GM18507 (cell line): ENCODE measurements around the gene IKBKG.
"Not testable (repeated sequence)": the region's sequence is repeated elsewhere in the genome, so short reads cannot be mapped to it uniquely, and the experiment has no call there.

Experiments used
- DNase-seq: peaks from one replicate; pipeline ENCODE4 v3.0.0; 2011; ENCODE audit warnings: low read depth; ENCODE audit not compliant: insufficient read length; ENCODE audit errors: extremely low spot score
- FAIRE-seq: peaks from 2 replicates; lab custom pipeline; 2011; peaks lifted over from hg19 to GRCh38; lab: Jason Lieb, UNC

Gene IKBKG

DNA sequence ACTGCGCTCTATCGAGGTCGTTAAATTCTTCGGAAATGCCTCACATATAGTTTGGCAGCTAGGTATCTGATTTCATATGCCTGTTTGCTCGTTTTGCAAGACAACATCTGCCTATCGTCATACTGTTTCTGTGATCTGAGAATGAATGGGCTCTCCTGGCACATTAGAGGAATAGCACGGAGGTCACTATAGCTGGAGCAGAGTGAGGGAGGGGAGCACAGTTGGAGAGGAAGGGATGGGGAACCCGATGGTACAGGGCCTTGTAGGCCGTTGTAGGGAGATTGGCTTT, 552 bp downstream of the IKBKG start:
- DNase-seq, result no peak
- FAIRE-seq, result no peak

DNA sequence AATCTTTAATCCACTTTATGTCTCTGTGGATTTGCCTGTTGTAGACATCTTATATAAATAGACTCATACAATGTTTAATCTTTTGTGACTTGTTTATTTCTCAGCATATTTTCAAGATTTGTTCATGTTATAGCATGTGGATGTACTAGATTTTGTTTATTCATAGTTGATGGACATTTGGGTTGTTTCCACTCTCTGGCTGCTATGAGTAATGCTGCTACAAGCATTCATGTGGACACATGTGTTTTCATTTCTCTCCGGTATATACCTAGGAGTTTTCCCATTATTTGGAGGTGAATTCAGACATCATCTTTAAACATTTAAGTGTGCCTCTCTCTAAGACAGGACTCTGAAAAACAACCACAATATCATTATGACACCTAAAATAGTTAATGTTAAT, 2.3 kb downstream of the IKBKG start:
- FAIRE-seq (no peak), DNase-seq (no peak)

DNA sequence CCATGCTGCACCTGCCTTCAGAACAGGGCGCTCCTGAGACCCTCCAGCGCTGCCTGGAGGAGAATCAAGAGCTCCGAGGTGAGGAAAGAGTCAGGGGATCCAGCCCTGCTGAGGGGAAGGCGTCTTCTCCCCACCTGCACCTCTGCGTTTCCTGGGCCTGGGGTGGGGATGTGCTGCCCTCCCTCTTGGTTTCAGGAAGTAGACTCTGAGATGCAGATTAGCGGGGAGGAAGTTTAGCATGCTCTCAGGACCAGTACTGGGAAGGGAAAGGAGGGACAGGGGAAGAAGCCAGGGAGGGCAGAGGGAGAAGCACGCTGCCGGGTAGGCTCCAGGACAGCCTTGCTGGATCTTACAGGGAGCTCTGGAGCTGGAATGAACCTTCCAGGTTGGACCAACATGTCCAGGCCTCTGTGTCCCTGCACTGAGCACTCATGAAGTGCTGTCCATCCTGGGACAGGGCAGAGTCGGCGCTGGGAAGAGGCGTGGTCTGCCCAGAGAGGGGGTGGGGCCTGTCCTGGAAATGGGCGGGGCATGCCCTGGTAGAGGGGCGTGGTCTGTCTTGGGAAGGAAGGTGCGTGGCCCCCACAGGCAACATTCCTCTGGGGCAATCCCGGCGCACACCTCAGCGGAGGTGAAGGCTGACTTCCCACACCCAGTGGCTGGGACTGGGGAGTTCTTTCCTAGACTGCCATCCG, 4.8 kb downstream of the IKBKG start:
- FAIRE-seq, result peak; percentile 63

DNA sequence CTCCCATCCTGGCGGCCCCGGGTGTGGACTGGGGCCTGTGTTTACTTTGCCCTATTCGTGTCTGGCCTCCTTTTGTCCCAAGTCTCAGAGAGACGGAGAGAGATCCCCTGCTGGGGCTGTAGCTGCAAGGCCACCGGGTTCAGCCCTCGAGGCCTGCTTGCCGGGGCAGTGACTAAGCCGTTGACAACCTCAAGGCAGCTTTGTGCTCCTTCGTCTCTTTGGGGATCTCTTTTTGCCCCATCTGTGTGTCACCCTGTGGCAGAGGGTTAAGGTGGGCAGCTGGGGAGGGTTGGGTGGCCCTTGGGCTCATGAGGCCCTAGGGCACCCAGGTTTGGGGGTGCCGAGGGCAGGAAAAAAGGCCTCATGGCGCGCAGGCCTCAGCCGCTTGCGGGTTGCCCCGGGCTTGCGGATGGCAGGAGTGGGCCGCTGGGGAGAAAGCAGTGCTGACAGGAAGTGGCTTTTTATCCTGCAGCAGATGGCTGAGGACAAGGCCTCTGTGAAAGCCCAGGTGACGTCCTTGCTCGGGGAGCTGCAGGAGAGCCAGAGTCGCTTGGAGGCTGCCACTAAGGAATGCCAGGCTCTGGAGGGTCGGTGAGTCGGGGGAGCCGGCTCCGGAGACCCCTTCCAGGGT, 10.8 kb downstream of the IKBKG start:
- FAIRE-seq, DNase-seq: not testable (repeated sequence)

More for the DNA sequence above, 4.8 kb downstream of the IKBKG start:
- not testable (repeated sequence) for DNase-seq

DNA sequence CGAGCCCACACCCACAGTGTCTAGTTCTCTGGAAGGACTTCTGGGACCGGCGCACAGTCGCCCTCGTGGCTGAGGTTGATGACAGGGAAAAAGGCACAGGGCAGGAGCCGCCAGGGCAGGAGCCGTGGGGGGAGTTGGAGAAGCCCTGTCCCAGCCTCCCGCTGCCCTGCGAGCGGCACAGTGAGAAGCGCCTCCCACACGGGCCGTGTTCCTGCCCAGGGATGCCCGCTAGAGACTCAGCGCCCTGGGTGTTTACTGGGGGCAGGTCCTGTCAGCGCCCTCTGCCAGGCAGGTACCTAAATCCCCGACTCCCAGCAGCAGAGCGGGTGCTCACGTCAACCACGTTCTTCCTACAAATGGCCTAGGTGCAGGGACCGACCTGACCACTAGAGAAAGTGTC, 11.5 kb downstream of the IKBKG start:
- DNase-seq, FAIRE-seq: not testable (repeated sequence)

DNA sequence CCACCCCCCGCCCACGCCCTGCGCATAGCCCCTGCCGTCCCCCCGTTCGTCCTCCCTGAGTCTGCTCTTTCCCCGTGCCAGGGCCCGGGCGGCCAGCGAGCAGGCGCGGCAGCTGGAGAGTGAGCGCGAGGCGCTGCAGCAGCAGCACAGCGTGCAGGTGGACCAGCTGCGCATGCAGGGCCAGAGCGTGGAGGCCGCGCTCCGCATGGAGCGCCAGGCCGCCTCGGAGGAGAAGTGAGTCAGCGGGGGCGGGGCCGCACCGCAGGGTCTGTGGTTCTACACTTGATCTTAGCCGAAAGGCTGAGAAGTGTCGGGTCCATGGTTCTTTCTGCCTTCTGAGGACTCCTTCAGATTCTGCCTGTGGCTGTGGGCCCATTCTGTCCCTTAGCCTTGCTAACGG, 12.9 kb downstream of the IKBKG start:
- not testable (repeated sequence) for DNase-seq, FAIRE-seq

DNA sequence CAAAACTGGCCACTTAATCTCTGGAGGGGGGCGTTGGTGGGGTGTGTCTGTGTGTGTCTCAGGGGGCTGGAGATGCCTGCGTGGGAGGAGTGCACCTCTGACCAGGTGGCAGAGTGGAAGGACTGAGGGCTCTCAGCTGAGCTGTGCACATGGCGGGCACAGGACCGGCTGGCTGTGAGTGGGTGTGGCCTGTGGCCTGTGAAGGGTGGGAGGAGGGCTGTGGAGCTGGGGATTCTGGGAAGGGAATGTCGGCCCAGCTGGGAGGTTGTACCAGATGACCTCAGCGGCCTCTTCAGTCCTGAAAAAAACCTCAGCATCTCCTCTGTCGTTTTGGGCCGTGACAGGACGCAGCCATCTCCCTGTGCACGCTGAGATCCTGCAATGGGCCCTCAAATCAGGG, 14.9 kb downstream of the IKBKG start:
- not testable (repeated sequence) for FAIRE-seq, DNase-seq

DNA sequence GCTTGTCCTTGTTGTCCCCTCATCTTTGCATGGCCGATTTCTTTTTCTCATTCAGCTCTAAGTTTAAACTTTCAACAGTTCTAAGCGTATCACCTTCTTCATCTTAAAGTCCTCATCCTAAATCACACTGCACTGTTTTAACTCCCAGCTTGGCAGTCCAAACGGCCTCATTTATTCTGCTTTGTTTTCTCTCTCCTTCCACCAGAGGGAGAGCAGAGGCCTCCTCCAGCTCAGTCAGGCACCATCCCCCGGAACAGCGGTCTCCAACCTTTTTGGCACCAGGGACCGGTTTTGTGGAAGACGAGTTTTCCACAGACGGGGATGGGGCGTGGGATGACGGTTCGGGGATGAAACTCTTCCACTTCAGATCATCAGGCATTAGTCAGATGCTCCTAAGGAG, 22.9 kb downstream of the IKBKG start:
- peak; percentile 82 for FAIRE-seq
- not testable (repeated sequence) for DNase-seq

DNA sequence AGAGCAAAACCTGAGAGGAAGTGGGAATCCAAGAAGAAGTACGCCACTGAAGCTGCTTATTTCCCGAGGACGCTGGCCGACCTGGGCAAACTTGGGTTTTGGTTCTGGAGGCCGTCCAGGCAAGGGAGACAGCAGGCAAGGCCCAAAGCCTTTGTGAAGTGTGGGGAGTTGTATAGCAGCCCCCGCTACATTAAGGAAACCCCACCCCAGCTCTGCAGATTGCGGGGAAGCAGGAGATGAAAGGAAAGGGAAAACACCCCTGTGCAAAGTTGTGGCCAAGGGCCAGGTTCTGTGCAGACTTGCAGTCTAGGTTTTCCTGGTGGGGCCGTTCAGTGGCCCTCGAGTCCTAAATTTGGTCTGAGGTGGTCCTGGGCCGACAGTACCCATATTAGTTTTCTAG, 25.6 kb downstream of the IKBKG start:
- not testable (repeated sequence) for FAIRE-seq, DNase-seq

DNA sequence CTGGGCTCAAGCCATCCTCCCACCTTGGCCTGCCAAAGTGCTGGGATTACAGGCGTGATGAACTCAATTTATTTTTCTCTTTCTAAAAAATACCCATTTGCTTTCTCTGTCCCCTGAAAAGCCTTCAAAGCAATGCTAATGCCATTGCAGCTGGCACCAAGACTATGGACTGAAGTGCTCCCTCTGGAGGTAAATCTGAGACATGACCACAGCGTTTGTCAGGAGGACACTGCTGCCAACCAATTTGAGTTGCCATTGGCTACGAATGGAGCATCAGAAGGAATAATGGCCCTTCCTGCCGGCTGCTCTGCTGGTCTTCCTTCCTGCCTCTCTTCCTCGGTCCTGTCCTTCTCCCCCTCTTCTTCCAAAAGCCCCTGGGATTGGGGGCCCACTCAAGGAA, 27.7 kb downstream of the IKBKG start:
- not testable (repeated sequence) for DNase-seq
- peak; percentile 90 for FAIRE-seq

DNA sequence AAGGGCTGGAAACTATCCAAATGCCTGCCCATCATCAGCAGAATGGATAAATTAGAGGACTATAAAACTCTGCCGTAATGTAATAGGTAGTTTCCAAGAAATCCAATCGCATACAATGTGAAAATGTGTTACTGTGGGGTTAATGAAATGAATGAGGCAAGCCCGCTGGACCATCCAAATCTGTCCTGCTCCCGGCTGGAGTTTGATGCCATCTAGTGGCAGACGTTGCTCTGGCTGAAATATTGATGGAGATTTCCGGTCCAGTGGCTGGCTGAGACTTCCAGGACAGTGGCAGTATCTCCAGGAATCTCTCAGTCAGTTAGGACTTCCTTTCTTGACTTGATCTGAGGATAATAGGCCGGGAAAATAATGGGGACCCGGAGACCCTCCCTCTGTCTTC, 35.6 kb downstream of the IKBKG start:
- not testable (repeated sequence) for DNase-seq, FAIRE-seq

DNA sequence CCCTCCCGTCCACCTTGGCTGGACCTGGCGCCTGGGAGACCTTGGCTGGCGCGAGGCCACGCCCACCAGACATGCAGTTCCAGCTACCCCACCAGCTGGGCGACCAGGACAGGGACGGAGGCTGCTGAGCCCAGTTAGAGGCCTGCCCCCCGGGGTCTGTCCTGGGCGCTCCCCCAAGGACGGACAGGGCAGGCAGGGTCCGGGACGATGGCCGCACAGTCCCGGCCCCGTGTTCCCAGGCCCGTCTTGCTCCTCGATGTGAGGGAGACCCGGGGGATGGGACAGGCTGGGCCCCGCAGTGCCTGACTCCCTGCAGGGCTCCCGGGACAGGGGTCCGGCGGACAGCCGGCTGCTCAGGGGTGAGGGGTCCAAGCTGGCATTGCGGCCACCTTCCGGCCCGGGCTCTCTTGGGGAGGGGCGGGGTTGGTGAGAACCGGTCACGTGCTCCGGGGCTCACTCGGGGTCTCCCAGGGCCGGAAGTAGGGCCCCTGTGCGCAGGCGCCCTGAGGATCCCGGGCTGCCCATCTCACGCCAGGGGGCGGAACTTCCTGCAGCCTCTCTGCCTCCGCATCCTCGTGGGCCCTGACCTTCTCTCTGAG, 37.3 kb downstream of the IKBKG start, which contains the start of gene CTAG1A:
CTAG1A (plus strand) TSS at position 549 of the 599 bp plus-strand sequence. CDS start 74 bp downstream, outside the sequence.
- not testable (repeated sequence) for FAIRE-seq, DNase-seq

DNA sequence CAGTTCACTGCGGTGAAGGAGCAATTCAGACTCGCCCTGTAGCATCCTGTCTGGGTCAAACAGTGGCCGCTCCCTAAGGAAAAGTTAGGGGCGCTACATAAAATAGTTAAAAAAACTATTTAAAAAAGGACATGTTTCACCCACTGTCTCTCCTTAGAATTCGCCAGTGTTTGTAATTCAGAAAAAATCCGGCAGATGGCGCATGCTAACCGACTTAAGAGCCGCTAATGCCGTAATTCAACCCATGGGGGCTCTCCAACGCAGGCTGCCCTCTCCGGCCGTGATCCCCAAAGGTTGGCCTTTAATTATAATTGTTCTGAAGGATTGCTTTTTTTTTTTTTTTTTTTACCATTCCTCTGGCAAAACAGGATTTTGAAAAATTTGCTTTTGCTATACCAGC, 43.0 kb downstream of the IKBKG start:
- FAIRE-seq, result peak; percentile 52
- DNase-seq, result not testable (repeated sequence)

DNA sequence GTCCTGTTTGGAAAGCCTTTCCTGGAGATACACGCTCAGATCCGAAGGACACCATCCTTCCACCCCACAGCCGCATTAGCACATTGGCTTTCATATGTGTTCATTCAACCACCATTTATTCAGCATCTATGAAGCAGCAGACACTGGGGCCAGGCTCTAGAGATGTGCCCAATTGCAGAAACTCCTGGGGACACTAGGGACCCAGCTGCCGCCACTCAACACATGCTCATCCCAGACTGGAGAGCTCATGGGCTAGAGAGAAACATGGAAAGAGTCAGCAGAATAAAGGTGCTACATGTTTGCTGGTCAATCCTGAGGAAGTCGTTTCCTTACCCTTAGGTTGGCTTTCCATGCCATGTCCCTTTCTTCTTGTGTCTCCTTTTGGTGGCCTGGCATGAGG, 45.1 kb downstream of the IKBKG start:
- DNase-seq (no peak), FAIRE-seq (no peak)

DNA sequence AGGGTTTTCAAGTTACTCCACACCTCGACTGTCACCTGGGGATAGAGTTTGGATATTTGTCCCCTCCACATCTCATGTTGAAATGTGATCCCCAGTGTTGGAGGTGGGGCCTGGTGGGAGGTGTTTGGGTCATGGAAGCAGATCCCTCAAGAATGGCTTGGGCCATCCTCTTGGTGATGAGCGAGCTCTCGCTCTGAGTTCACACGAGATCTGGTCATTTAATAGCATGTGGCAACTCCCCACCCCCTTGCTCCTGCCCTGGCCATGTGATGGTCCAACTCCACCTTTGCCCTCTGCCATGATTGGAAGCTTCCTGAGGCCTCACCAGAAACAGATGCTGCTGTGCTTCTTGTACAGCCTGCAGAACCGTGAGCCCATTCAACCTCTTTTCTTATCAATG, 45.8 kb downstream of the IKBKG start:
- FAIRE-seq (no peak), DNase-seq (no peak)

DNA sequence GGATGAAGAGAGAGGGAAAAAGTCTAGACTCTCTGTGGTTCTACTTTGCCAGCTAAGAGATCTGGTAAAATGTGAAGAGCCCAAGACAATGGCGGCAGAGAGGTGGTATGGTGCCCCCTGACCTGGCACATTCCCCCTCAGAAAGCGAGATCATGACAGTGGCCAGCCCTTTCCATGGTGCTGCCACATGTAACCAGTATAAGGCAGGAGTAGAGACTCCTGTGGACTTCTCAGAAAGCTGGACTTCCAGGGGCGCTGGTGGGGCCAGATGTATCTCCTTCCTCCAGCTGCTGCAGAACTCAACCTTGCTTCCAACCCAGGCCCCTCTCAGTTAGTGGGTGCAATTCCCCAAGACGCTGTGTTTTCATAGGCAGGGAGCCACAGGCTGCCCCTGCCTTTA, 47.1 kb downstream of the IKBKG start:
- no peak for DNase-seq
- FAIRE-seq, result no peak

DNA sequence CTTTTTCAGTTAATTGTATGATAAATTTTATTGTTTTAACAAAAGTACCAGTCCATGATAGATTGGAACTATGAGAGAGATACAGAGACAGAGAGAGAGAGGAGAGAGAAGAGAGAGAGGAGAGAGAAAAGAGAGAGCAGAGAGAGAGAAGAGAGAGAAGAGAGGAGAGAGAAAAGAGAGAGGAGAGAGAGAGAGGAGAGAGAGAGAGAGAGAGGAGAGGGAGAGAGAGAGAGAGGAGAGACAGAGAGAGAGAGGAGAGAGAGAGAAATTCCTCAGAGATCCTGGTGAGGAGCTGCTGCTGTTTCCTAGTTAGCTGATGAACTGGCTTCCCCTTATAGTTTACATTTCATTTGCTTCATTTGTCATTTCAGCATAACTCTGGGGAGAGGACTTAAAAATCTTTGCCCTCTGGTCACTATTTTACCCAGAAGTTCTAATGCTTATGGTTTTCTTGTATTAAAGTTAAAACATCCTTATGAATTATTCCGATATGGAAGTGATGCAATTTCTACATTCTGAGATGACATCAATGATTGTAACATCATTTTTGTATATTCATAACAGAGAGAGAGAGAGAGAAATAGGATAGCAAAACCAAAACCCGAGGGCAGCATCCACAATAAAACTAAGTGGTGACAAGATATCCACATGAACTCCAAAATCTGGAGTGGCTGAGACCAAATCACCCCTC, 48.3 kb downstream of the IKBKG start:
- DNase-seq, result no peak
- FAIRE-seq, result no peak

DNA sequence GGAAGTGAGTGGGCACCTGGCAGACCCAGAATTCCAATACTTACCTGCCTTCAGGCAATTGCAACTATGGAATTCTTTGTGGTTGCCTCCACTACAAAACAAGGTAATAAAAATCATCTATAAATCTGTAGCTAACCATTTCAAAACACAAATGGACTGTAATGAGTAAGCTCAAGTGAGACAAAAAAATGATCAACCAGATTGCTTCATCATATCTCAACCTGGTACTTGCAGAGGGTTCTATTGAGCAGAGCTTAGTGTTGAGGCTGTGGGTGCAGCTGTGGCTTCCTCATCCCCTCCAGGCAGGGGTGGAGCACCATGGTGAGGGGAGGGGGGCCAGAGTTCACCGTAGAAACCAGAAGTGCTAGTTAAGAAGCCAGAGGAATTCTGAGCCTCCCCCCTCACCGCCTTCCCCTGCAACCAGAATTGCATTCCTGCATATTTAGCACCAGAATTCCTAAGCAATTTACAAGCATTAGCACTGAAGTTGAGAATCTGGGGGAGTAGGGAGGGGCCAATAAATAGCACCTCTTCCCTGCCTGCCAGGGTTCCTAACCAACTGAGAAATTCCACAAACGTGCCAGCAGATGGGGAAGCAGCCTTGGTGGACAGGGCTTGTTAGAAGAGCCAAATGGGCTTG, 49.0 kb downstream of the IKBKG start:
- no peak for FAIRE-seq

DNA sequence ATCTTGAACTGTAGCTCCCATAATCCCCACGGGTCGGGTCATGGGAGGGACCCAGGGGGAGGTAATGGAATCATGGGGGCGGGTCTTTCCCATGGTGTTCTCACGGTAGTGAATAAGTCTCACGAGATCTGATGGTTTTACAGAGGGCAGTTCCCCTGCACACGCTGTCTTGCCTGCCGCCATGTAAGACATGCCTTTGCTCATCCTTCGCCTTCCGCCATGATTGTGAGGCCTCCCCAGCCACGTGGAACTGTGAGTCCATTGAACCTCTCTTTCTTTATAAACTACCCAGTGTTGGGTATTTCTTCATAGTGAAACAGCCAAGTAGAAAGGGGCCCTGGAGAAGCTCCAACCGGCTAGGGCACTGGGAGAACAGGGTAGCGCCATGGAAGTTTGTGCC, 49.8 kb downstream of the IKBKG start:
- FAIRE-seq (no peak), DNase-seq (no peak)

More for the DNA sequence above, 49.0 kb downstream of the IKBKG start:
- no peak for DNase-seq

DNA sequence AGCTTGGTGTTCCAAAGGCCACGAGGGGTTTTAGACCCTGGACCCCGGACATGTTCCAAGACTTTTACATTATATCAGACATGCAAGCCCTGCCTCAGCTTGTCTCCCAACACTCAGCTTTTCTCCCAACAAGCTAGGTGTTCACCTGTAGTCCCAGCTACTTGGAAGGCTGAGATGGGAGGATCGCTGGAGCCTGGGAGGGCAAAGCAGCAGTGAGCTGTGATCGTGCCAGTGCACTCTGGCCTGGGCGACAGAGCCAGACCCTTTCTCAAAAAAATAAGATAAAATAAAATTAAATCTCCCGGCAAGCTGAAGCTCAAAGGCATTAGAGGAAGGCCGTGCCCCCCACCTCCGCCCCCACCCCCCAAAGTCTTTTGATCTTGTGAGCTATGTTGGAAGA, 51.2 kb downstream of the IKBKG start:
- DNase-seq (no peak), FAIRE-seq (no peak)
